Erythroblast (primary cell): ENCODE measurements around the gene ITLN1.
A peak's percentile ranks its signal among the peaks of the same experiment; 100 is the strongest.

Source experiments
- DNase-seq, 2 experiments: peaks; one replicate each; lab custom pipeline; 2025; lab: John Stamatoyannopoulos, UW
- GATA1 ChIP-seq: IDR thresholded peaks from 2 replicates; pipeline ENCODE4 v1.6.1; 2011; ENCODE audit warnings: low read depth, mild to moderate bottlenecking, control low read depth, low read length, moderate library complexity
- POLR2A ChIP-seq: IDR thresholded peaks from 2 replicates; pipeline ENCODE4 v1.6.1; 2011; ENCODE audit warnings: mild to moderate bottlenecking, low read length

Gene ITLN1

DNA sequence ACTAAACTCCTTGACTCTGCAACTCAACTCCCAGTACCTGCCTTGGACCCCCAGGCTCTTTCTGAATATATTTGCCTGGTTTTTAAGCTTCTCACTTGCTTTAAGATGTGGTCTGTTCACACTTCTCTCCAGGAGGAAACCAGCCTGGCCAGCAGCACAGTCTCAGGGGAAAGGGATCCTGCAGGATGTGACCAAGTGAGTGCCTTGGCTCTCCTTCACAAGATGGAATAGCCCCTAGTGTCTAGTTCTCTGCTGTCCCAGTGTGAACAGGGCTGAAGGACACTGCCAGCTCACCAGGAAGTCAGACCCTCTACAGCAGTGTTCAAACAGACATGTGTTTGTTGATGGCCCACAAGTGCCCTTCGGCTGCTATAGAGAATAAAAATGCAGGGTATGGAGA lies 55.2 kb downstream of the ITLN1 start:
- no peak for TF ChIP-seq GATA1
- no peak for DNase-seq

- TF ChIP-seq GATA1 = no peak
- no peak for TF ChIP-seq POLR2A
- peak in 1 of 2 experiments; percentile 55 for DNase-seq
Measured at GRCh38 chr1:160827418-160827817, 57.6 kb downstream of the ITLN1 start.

- no peak for DNase-seq
- no peak for TF ChIP-seq POLR2A
- TF ChIP-seq GATA1 = no peak
Measured at GRCh38 chr1:160826546-160826945, 58.4 kb downstream of the ITLN1 start.
